Gastroesophageal sphincter (tissue), 4 donors: ENCODE measurements around the gene GRXCR2. TPM values are rescaled to one million over a fixed set of nuclear protein-coding genes. Genes with fewer than 3 reads are reported as not detected.

Experiments
- ATAC-seq: fragments of 150-250 bp; one replicate; pipeline ENCODE4 v1.9.1; 2016; ENCODE audit warnings: mild to moderate bottlenecking, moderate library complexity
- H3K27ac ChIP-seq, 4 donors: fragments of 200-600 bp; sonication (generic) in 3 of 4; 1 replicate in 3 of 4; 2 replicates in 1 of 4; pipeline ENCODE4 v1.5.1; 2016 to 2019
- H3K27me3 ChIP-seq: fragments of 200-600 bp; sonication (generic); one replicate; pipeline ENCODE4 v1.5.1; 2019
- H3K36me3 ChIP-seq, 2 donors: fragments of 200-600 bp; sonication (generic); one replicate each; pipeline ENCODE4 v1.5.1; 2019; ENCODE audit warnings: control low read depth in 1 of 2
- H3K4me1 ChIP-seq, 3 donors: fragments of 200-600 bp; sonication (generic); 1 replicate in 2 of 3; 2 replicates in 1 of 3; pipeline ENCODE4 v1.5.1; 2016 to 2019; ENCODE audit warnings: control low read depth in 2 of 3
- H3K4me3 ChIP-seq, 2 donors: fragments of 200-600 bp; sonication (generic); one replicate each; pipeline ENCODE4 v1.5.1; 2019; ENCODE audit warnings: mild to moderate bottlenecking in 1 of 2, moderate library complexity in 1 of 2
- H3K9me3 ChIP-seq, 3 donors: fragments of 200-600 bp; sonication (generic); one replicate each; pipeline ENCODE4 v1.5.1; 2017 to 2019; ENCODE audit warnings: control low read depth in 2 of 3
- CTCF ChIP-seq, 4 experiments: fragments of 200-600 bp in 2 of 4; fragments of 450-650 bp in 2 of 4; sonication (generic) in 1 of 4; IDR thresholded peaks; one replicate each; pipeline ENCODE4 v1.5.1; 2017 to 2019; ENCODE audit warnings: antibody characterized with exemption in 4 of 4, mild to moderate bottlenecking in 2 of 4, moderate library complexity in 2 of 4
- EP300 ChIP-seq: sonication (generic); formaldehyde crosslinking; IDR thresholded peaks from one replicate; pipeline ENCODE4 v1.6.1; 2017; ENCODE audit warnings: antibody characterized with exemption, mild to moderate bottlenecking
- POLR2A ChIP-seq, 2 donors: fragments of 450-650 bp; IDR thresholded peaks; one replicate each; pipeline ENCODE4 v1.6.1; 2017; ENCODE audit warnings: antibody characterized with exemption in 2 of 2, mild to moderate bottlenecking in 2 of 2, moderate library complexity in 1 of 2
- POLR2AphosphoS5 ChIP-seq: sonication (generic); formaldehyde crosslinking; IDR thresholded peaks from one replicate; pipeline ENCODE4 v1.6.1; 2017; ENCODE audit warnings: antibody characterized with exemption
- WGBS, 2 donors: methylation state at CpG; one replicate each; pipeline ENCODE4 v1.1.5; 2018; ENCODE audit warnings: low coverage in 1 of 2; 5-methylcytosine and 5-hydroxymethylcytosine counted together
- total RNA-seq, 4 donors: library from RNA; depleted of rRNA; stranded (reverse); fragments of >200 nt; gene quantifications; one replicate each; pipeline ENCODE4 v1.1.0, GENCODE V29; 2016

GRXCR2 gene
- total RNA-seq, 4 donors from 2014 or later: not detected

GRCh38 chr5:145918397-145918796 lies 45.6 kb upstream of the GRXCR2 start:
- ATAC-seq: no peak
- H3K36me3 ChIP-seq: no peaks in the 10 kb centered on the region
- H3K27ac ChIP-seq: no peak overlapping the region
- H3K4me3 ChIP-seq: no peak overlapping the region
- WGBS, 2 donors: 70 to 100% methylated on average over 1 to 2 of the region's 2 CpGs
- H3K27me3 ChIP-seq: no peaks in the 10 kb centered on the region
- H3K4me1 ChIP-seq: no peaks in the 10 kb centered on the region
- no peaks in the 10 kb centered on the region for H3K9me3 ChIP-seq
- TF ChIP-seq CTCF (IDR thresholded peaks at IDR 0.05): no peak
- no peak for TF ChIP-seq POLR2A (IDR thresholded peaks at IDR 0.05)
- no peak for TF ChIP-seq EP300
- TF ChIP-seq POLR2AphosphoS5: no peak

GRCh38 chr5:145917288-145917687 lies 44.5 kb upstream of the GRXCR2 start:
- Histone ChIP-seq H3K9me3 (no peaks in the 10 kb centered on the region), H3K4me1 (no peaks in the 10 kb centered on the region), H3K4me3 (no peak overlapping the region), H3K27me3 (no peaks in the 10 kb centered on the region), H3K36me3 (no peaks in the 10 kb centered on the region), H3K27ac (no peak overlapping the region)
- no peak for ATAC-seq
- TF ChIP-seq POLR2A (IDR thresholded peaks at IDR 0.05): no peak
- no peak for TF ChIP-seq CTCF (IDR thresholded peaks at IDR 0.05)
- no peak for TF ChIP-seq EP300
- no peak for TF ChIP-seq POLR2AphosphoS5

GRCh38 chr5:145915970-145916638 lies 43.3 kb upstream of the GRXCR2 start:
- H3K9me3 ChIP-seq: no peaks in the 10 kb centered on the region
- ATAC-seq: no peak
- no peak for TF ChIP-seq EP300
- TF ChIP-seq CTCF (IDR thresholded peaks at IDR 0.05): no peak
- TF ChIP-seq POLR2AphosphoS5: no peak
- TF ChIP-seq POLR2A (IDR thresholded peaks at IDR 0.05): no peak
- WGBS, 2 donors: 80 to 86% methylated on average over 3 to 7 of the region's 7 CpGs
- no peaks in the 10 kb centered on the region for H3K36me3 ChIP-seq
- H3K4me3 ChIP-seq: no peak overlapping the region
- H3K27me3 ChIP-seq: no peaks in the 10 kb centered on the region
- no peaks in the 10 kb centered on the region for H3K4me1 ChIP-seq
- H3K27ac ChIP-seq: no peak overlapping the region

GRCh38 chr5:145913701-145914100 lies 40.9 kb upstream of the GRXCR2 start:
- no peak for ATAC-seq
- TF ChIP-seq EP300 (no peak), POLR2AphosphoS5 (no peak), CTCF (IDR thresholded peaks at IDR 0.05) (no peak), POLR2A (IDR thresholded peaks at IDR 0.05) (no peak)
- no peaks in the 10 kb centered on the region for H3K27me3 ChIP-seq
- H3K9me3 ChIP-seq: no peaks in the 10 kb centered on the region
- no peaks in the 10 kb centered on the region for H3K4me1 ChIP-seq
- no peaks in the 10 kb centered on the region for H3K36me3 ChIP-seq
- WGBS, 2 donors: 89 to 91% methylated on average over 7 of the region's 7 CpGs
- H3K27ac ChIP-seq: no peak overlapping the region
- H3K4me3 ChIP-seq: no peak overlapping the region

- Histone ChIP-seq H3K9me3 (no peaks in the 10 kb centered on the region), H3K36me3 (no peaks in the 10 kb centered on the region), H3K4me3 (no peak overlapping the region), H3K4me1 (no peaks in the 10 kb centered on the region), H3K27me3 (no peaks in the 10 kb centered on the region), H3K27ac (no peak overlapping the region)
- 65 to 87% methylated on average over 4 to 5 of the region's 5 CpGs for WGBS, 2 donors
- no peak for ATAC-seq
- TF ChIP-seq POLR2A (IDR thresholded peaks at IDR 0.05) (no peak), CTCF (IDR thresholded peaks at IDR 0.05) (no peak), EP300 (no peak), POLR2AphosphoS5 (no peak)
Observed at GRCh38 chr5:145912594-145912993, 39.8 kb upstream of the GRXCR2 start.
